K562 (cell line): Measurements from ENCODE around the gene CNDP2. TPM values are rescaled to one million over a fixed set of nuclear protein-coding genes. Genes with fewer than 3 reads are reported as not detected.

Experiments
- ATAC-seq: fragments of 200-7000 bp; cut with Tn5 transposase; 3 replicates; pipeline ENCODE4 v1.9.1; 2020; ENCODE audit warnings: moderate library complexity
- BruUV-seq: library from RNA; stranded (reverse); fragments of 400-500 nt; replicated peaks from 2 replicates; lab custom pipeline; 2021; lab: Mats Ljungman, UMichigan
- CTCF ChIA-PET: fragments of 300-600 bp; formaldehyde crosslinking; extraction: SDS; loops from one replicate; lab custom pipeline; 2021; ENCODE audit warnings: low intra/inter-chr PET ratio; lab: Yijun Ruan, JAX
- POLR2A ChIA-PET: fragments of 300-600, 350-650 bp; sonication (Branson Sonifier 250); formaldehyde crosslinking; extraction: SDS; loops from one replicate; lab custom pipeline; 2021; ENCODE audit warnings: antibody characterized with exemption, inconsistent platforms; lab: Yijun Ruan, JAX
- DNase-seq, 4 experiments: peaks; one replicate each; pipeline versions ENCODE4 v3.0.0 to v3.0.0-alpha.2; 2011 to 2018; ENCODE audit warnings: low spot score in 3 of 4, mixed read lengths in 3 of 4; ENCODE audit errors: extremely low read depth in 1 of 4
- FAIRE-seq: peaks from 2 replicates; lab custom pipeline; 2011; peaks lifted over from hg19 to GRCh38; lab: Jason Lieb, UNC
- H2AFZ ChIP-seq: 2 replicates; pipeline ENCODE4 v1.6.0; 2011; ENCODE audit warnings: low read depth, low read length, control low read depth, inconsistent platforms
- H3K27ac ChIP-seq: fragments of 200-600 bp; 3 replicates; pipeline ENCODE4 v1.8.0; 2011; ENCODE audit warnings: low read depth, mild to moderate bottlenecking, control low read depth, inconsistent platforms, low read length, moderate library complexity, mixed read lengths; ENCODE audit errors: extremely low read depth
- H3K27me3 ChIP-seq, 2 experiments: fragments of 300-600 bp in 1 of 2; 2 replicates in 1 of 2; 3 replicates in 1 of 2; pipeline versions ENCODE4 v1.6.0 to v1.8.0; 2011; ENCODE audit warnings: inconsistent platforms in 2 of 2, low read length in 2 of 2, mild to moderate bottlenecking in 1 of 2, mixed read lengths in 1 of 2, moderate library complexity in 1 of 2; ENCODE audit not compliant: control insufficient read depth in 2 of 2, insufficient read depth in 2 of 2
- H3K36me3 ChIP-seq: fragments of 300-600 bp; 3 replicates; pipeline ENCODE4 v1.8.0; 2011; ENCODE audit warnings: mild to moderate bottlenecking, low read length, inconsistent platforms; ENCODE audit not compliant: control insufficient read depth, insufficient read depth
- H3K4me1 ChIP-seq, 2 experiments: fragments of 200-600 bp in 1 of 2; replicated peaks in 1 of 2; 2 replicates in 1 of 2; 3 replicates in 1 of 2; pipeline versions ENCODE4 v1.5.1 to v1.8.0; 2011; ENCODE audit warnings: inconsistent platforms in 2 of 2, low read length in 2 of 2, mild to moderate bottlenecking in 1 of 2, mixed read lengths in 1 of 2, moderate library complexity in 1 of 2; ENCODE audit not compliant: control insufficient read depth in 2 of 2, insufficient read depth in 2 of 2
- H3K4me2 ChIP-seq: 2 replicates; pipeline ENCODE4 v1.6.1; 2011; ENCODE audit warnings: low read length, control low read depth, inconsistent platforms, mixed read lengths; ENCODE audit not compliant: insufficient read depth
- H3K4me3 ChIP-seq: fragments of 200-600 bp; sonication (generic), shearing (Covaris generic); 2 replicates; pipeline ENCODE4 v1.5.1; 2016; ENCODE audit warnings: control low read depth, inconsistent platforms
- H3K79me2 ChIP-seq: fragments of 200-600 bp; 3 replicates; pipeline ENCODE4 v1.8.0; 2011; ENCODE audit warnings: low read length, inconsistent platforms; ENCODE audit not compliant: control insufficient read depth, insufficient read depth
- H3K9ac ChIP-seq, 2 experiments: 2 replicates each; pipeline versions ENCODE4 v1.6.0 to v1.6.1; 2011; ENCODE audit warnings: low read depth in 2 of 2, low read length in 2 of 2, control low read depth in 1 of 2, inconsistent platforms in 1 of 2, mild to moderate bottlenecking in 1 of 2, mixed read lengths in 1 of 2; ENCODE audit not compliant: insufficient read depth in 1 of 2
- H3K9me1 ChIP-seq: one replicate; pipeline ENCODE4 v1.6.0; 2011; ENCODE audit warnings: inconsistent platforms, mild to moderate bottlenecking, low read length, moderate library complexity; ENCODE audit not compliant: control insufficient read depth, insufficient read depth
- H3K9me3 ChIP-seq: replicated peaks from 2 replicates; pipeline ENCODE4 v1.5.1; 2011; ENCODE audit warnings: low read depth, low read length, inconsistent platforms; ENCODE audit not compliant: control insufficient read depth, insufficient read depth
- H4K20me1 ChIP-seq: replicated peaks from 2 replicates; pipeline ENCODE4 v1.6.1; 2011; ENCODE audit warnings: low read length, inconsistent platforms, mixed read lengths; ENCODE audit not compliant: control insufficient read depth, insufficient read depth
- AFF1 ChIP-seq, 2 experiments: fragments of 450-650 bp; IDR thresholded peaks; 2 replicates each; pipeline ENCODE4 v1.6.1; 2018; ENCODE audit warnings: mild to moderate bottlenecking in 2 of 2, low read depth in 1 of 2; ENCODE audit not compliant: partially characterized antibody in 2 of 2
- ATF3 ChIP-seq, 2 experiments: fragments of 450-650 bp in 1 of 2; sonication (generic) in 1 of 2; formaldehyde crosslinking in 1 of 2; IDR thresholded peaks in 1 of 2; conservative IDR thresholded peaks in 1 of 2; 2 replicates each; pipeline versions ENCODE4 v1.6.1 to v1.8.1; 2016 to 2023; ENCODE audit warnings: mild to moderate bottlenecking in 2 of 2, moderate library complexity in 2 of 2, inconsistent platforms in 1 of 2, missing genetic modification reagents in 1 of 2
- C11orf30 ChIP-seq: fragments of 450-650 bp; IDR thresholded peaks from 2 replicates; pipeline ENCODE4 v1.6.1; 2016; ENCODE audit warnings: low read depth, mild to moderate bottlenecking
- CBX5 ChIP-seq: IDR thresholded peaks from 2 replicates; pipeline ENCODE4 v1.6.1; 2014; ENCODE audit warnings: low read depth, borderline replicate concordance
- DDX20 ChIP-seq: fragments of 450-650 bp; IDR thresholded peaks from 2 replicates; pipeline ENCODE4 v1.6.1; 2016; ENCODE audit warnings: missing genetic modification characterization, low read depth, mild to moderate bottlenecking, missing compliant biosample characterization, moderate library complexity
- E2F6 ChIP-seq, 2 experiments: IDR thresholded peaks; 2 replicates each; pipeline ENCODE4 v1.6.1; 2011; ENCODE audit warnings: borderline replicate concordance in 1 of 2, control low read depth in 1 of 2, low read depth in 1 of 2, low read length in 1 of 2, mild to moderate bottlenecking in 1 of 2, mixed read lengths in 1 of 2, moderate library complexity in 1 of 2; ENCODE audit not compliant: insufficient read depth in 1 of 2, insufficient read length in 1 of 2, poor library complexity in 1 of 2, severe bottlenecking in 1 of 2; ENCODE audit errors: extremely low read depth in 1 of 2
- EHMT2 ChIP-seq: fragments of 450-650 bp; IDR thresholded peaks from 2 replicates; pipeline ENCODE4 v1.6.1; 2018; ENCODE audit warnings: antibody characterized with exemption
- EP400 ChIP-seq: fragments of 450-650 bp; IDR thresholded peaks from 2 replicates; pipeline ENCODE4 v1.6.1; 2017; ENCODE audit warnings: antibody characterized with exemption, mild to moderate bottlenecking, moderate library complexity
- GTF2E2 ChIP-seq: fragments of 200-800 bp; sonication (Bioruptor generic); IDR thresholded peaks from 2 replicates; pipeline ENCODE4 v1.6.1; 2016; ENCODE audit warnings: missing genetic modification characterization, missing compliant biosample characterization
- HIVEP1 ChIP-seq: fragments of 250-450 bp; sonication (Bioruptor Pico); IDR thresholded peaks from 2 replicates; pipeline ENCODE4 v1.4.0; 2020; ENCODE audit warnings: mild to moderate bottlenecking
- MLX ChIP-seq, 2 experiments: fragments of 450-650 bp in 1 of 2; sonication (generic) in 1 of 2; formaldehyde crosslinking; conservative IDR thresholded peaks; 2 replicates each; pipeline versions ENCODE4 v1.4.0 to v1.8.1; 2020 to 2022; ENCODE audit warnings: mild to moderate bottlenecking in 1 of 2, missing genetic modification reagents in 1 of 2
- RFX7 ChIP-seq: fragments of 250-450 bp; sonication (Bioruptor Pico); IDR thresholded peaks from 2 replicates; pipeline ENCODE4 v1.5.1; 2021; ENCODE audit warnings: mild to moderate bottlenecking
- TARDBP ChIP-seq: fragments of 450-650 bp; IDR thresholded peaks from 2 replicates; pipeline ENCODE4 v1.6.1; 2016
- WHSC1 ChIP-seq: IDR thresholded peaks from one replicate; pipeline ENCODE4 v1.6.1; 2012; ENCODE audit warnings: low read length, control low read depth, inconsistent platforms
- ZNF143 ChIP-seq: sonication (generic); formaldehyde crosslinking; IDR thresholded peaks from 2 replicates; pipeline ENCODE4 v1.9.0; 2022; ENCODE audit warnings: mild to moderate bottlenecking, missing genetic modification reagents
- ZNF444 ChIP-seq: fragments of 250-450 bp; sonication (Bioruptor Pico); IDR thresholded peaks from 2 replicates; pipeline ENCODE4 v1.4.0; 2020; ENCODE audit warnings: mild to moderate bottlenecking, moderate library complexity
- WGBS: fragments of 100-300 bp; shearing (Covaris generic); methylation state at CpG from one replicate; pipeline ENCODE4 v1.1.6; 2016; ENCODE audit warnings: low coverage, mixed read lengths; ENCODE audit not compliant: insufficient coverage; ENCODE audit errors: missing lambda C conversion rate; 5-methylcytosine and 5-hydroxymethylcytosine counted together
- in situ Hi-C: fragments of 300-500 bp; cut with MboI; formaldehyde crosslinking; loops from 4 replicates; pipeline ENCODE4 v1.15.0; 2018; ENCODE audit warnings: inconsistent platforms, mixed read lengths
- intact Hi-C: fragments of 100-400 bp; cut with micrococcal nuclease; formaldehyde crosslinking; loops from 2 replicates; pipeline ENCODE4 v1.14.2; 2022
- polyA plus RNA-seq, 8 experiments: library from polyadenylated mRNA; depleted of rRNA in 4 of 8; stranded (reverse) in 5 of 8; unstranded in 3 of 8; fragments of >200 nt; fragmentation: Nextera tagmentation in 2 of 8; fragmentation: Illumina TruSeq in 1 of 8; extraction: Ambion mirVana in 2 of 8; extraction: Trizol in 1 of 8; gene quantifications; 2 replicates each; pipeline versions ENCODE4 v1.2.1 to v1.2.3, GENCODE V29; 2011 to 2014; ENCODE audit warnings: inconsistent platforms in 1 of 8, missing spikeins in 1 of 8
- total RNA-seq, 7 experiments: library from RNA; depleted of rRNA in 6 of 7; stranded (reverse); fragments of >200 nt in 6 of 7; fragmentation: Illumina TruSeq in 2 of 7; extraction: Trizol in 2 of 7; gene quantifications; 2 replicates each; pipeline versions ENCODE4 v1.2.1 to v1.2.3, GENCODE V29; 2011 to 2021; ENCODE audit warnings: low replicate concordance in 1 of 7

The CNDP2 gene
- total and polyA plus RNA-seq, 9 of the 15 experiments (the other 6 are each of a cell fraction or from before 2014, with no cell fraction given): 34.1 to 128 (median 53.8) TPM

GRCh38 chr18:74511823-74512222, 15.7 kb downstream of the CNDP2 start:
- H3K4me2 ChIP-seq: no peak overlapping the region
- no peak for ATAC-seq
- ChIA-PET CTCF (no interaction called here), POLR2A (no interaction called here)
- 98% methylated on average over 6 of the region's 7 CpGs for WGBS
- H3K36me3 ChIP-seq: peaks cover 90% of the 10 kb centered on the region; the same call in 2 of the 3 replicates
- H3K4me1 ChIP-seq: peaks cover 8 to 16% of the 10 kb centered on the region in 2 experiments; a peak in 4 of 5 replicates
- no peak for DNase-seq
- no peaks in the 10 kb centered on the region for H3K79me2 ChIP-seq
- in situ Hi-C loops (no loop called here), intact Hi-C loops (no loop called here)
- no peak for FAIRE-seq
- H3K27me3 ChIP-seq: no peaks in the 10 kb centered on the region
- no peak overlapping the region for H3K27ac ChIP-seq
- TF ChIP-seq C11orf30 (no peak), HIVEP1 (CRISPR knock-in tag) (no peak), WHSC1 (no peak), ZNF444 (CRISPR knock-in tag) (no peak), DDX20 (no peak), CBX5 (no peak), EP400 (no peak), TARDBP (no peak), ZNF143 (CRISPR knock-in tag) (no peak), EHMT2 (no peak), GTF2E2 (tag) (no peak), E2F6 (IDR thresholded peaks at IDR 0.05; ENCODE audit: borderline replicate concordance in 1 of 2, extremely low read depth in 1 of 2, insufficient read depth in 1 of 2, insufficient read length in 1 of 2, low read depth in 1 of 2, low read length in 1 of 2, poor library complexity in 1 of 2, severe bottlenecking in 1 of 2) (no peak), AFF1 (IDR thresholded peaks at IDR 0.05; ENCODE audit: low read depth in 1 of 2, partially characterized antibody in 2 of 2) (no peak), MLX (CRISPR knock-in tag; conservative IDR thresholded peaks at IDR 0.05) (no peak), ATF3 (IDR thresholded peaks at IDR 0.05) (no peak), ATF3 (CRISPR knock-in tag; conservative IDR thresholded peaks at IDR 0.05) (no peak), RFX7 (no peak)
- no peaks in the 10 kb centered on the region for H3K9me1 ChIP-seq
- no peak overlapping the region for H3K9ac ChIP-seq
- 0 out of 2 replicates have a peak, but pooled peaks cover 4% of the 10 kb centered on the region for H4K20me1 ChIP-seq
- H3K4me3 ChIP-seq: no peak overlapping the region
- no TSS peak for BruUV-seq
- no peak overlapping the region for H2AFZ ChIP-seq
- no peaks in the 10 kb centered on the region for H3K9me3 ChIP-seq
